A673 (cell line): ENCODE data around the gene TFCP2.

Experiments used
- EZH2 ChIP-seq: fragments of 200-600 bp; sonication (generic); IDR thresholded peaks from 2 replicates; pipeline ENCODE4 v1.6.1; 2017; ENCODE audit warnings: borderline replicate concordance, low read depth, mild to moderate bottlenecking, mixed read lengths, antibody characterized with exemption, low read length; ENCODE audit not compliant: poor library complexity, severe bottlenecking
- TF ChIP-seq, protein P1 (sequence below): fragments of 300-800, 200-600 bp; sonication (generic); conservative IDR thresholded peaks from 2 replicates; pipeline ENCODE4 v1.5.1; 2017; ENCODE audit warnings: low read depth, mild to moderate bottlenecking, antibody characterized with exemption, low read length, moderate library complexity, mixed read lengths

DNA sequence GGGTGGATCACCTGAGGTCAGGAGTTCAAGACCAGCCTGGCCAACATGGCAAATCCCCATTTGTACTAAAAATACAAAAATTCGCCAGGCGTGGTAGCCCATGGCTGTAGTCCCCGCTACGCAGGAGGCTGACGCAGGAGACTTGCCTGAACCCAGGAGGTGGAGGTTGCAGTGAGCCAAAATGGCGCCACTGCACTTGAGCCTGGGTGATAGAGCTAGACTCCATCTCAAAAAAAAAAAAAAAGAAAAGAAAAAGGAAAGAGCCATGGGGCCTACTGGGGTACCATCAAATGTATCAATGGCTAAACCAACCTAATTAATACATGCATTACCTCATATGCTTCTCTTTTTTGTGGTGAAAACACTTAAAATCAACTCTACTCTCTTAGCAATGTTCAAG, 10.7 kb downstream of the TFCP2 start:
- TF ChIP-seq, protein P1, sequence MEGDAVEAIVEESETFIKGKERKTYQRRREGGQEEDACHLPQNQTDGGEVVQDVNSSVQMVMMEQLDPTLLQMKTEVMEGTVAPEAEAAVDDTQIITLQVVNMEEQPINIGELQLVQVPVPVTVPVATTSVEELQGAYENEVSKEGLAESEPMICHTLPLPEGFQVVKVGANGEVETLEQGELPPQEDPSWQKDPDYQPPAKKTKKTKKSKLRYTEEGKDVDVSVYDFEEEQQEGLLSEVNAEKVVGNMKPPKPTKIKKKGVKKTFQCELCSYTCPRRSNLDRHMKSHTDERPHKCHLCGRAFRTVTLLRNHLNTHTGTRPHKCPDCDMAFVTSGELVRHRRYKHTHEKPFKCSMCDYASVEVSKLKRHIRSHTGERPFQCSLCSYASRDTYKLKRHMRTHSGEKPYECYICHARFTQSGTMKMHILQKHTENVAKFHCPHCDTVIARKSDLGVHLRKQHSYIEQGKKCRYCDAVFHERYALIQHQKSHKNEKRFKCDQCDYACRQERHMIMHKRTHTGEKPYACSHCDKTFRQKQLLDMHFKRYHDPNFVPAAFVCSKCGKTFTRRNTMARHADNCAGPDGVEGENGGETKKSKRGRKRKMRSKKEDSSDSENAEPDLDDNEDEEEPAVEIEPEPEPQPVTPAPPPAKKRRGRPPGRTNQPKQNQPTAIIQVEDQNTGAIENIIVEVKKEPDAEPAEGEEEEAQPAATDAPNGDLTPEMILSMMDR: no peak
- no peak for TF ChIP-seq EZH2
